GM18520 (cell line): ENCODE data around the gene COPB2.

ENCODE experiments used
- ATAC-seq: cut with Tn5 transposase; IDR thresholded peaks from one replicate; pipeline ENCODE4 v1.9.1; 2021; ENCODE audit not compliant: unreplicated experiment

COPB2 gene

DNA sequence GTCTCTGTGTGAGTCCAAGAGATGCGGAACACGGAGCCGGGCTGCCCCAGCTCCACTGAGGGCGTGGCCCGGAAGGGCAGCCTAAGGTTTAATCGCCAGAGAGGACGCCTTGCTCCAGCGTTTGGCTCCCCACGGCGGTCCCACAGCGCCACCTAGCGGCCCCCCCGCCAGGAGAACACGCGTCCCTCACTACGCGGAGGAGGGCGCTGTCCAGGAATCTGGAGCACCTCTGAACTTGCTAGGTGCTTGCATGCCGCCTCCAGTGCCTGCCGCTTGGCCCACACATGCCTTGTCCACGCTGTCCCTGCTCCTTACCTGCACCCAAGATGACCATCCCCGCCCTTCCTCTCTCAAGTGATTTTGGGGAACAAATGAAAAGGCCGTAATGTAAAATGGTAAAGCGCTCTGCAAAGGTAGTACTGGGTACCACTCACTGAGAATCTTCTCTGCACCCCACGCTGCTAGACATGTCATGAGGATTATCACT, 60.0 kb downstream of the COPB2 start:
- peak; percentile 82 for ATAC-seq

DNA sequence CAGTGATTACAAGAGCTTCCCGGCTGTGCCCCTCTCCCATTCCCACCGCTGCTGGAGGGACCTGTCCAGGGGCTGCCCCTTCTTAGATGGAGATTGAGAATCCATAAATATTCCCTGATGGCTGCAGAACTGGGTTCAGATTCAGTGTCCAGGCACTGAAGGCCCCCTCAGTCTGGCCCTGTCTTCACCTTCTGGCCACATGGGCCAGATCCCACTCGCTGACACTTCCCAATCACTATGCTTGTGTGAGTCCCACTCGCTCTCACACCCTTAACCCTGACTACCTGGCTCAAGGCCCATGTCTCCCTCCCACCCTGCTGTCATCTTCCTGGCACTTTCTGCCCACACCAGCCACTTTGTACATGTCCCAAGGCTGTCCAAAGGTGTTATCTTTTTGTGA, 61.1 kb downstream of the COPB2 start:
- ATAC-seq: no peak

DNA sequence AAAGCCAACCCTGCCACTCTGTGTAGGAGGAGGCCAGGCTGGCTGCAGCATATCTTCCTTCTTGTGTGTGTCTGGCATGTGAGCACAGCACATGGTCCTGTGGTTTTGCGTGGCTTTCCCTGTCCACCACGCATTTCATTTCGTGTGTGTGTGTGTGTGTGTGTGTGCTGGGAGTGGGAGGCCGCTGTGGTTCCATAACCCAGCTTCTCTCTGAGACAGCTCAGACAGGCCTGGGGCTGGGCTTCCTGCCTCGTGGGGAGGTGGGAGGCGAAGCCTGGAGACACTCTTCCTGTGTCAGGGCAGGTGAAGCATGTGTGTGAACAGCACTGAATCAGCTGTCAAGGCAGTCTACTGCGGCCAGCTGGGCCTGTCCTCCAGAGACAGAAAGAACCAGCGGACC, 61.6 kb downstream of the COPB2 start:
- no peak for ATAC-seq

DNA sequence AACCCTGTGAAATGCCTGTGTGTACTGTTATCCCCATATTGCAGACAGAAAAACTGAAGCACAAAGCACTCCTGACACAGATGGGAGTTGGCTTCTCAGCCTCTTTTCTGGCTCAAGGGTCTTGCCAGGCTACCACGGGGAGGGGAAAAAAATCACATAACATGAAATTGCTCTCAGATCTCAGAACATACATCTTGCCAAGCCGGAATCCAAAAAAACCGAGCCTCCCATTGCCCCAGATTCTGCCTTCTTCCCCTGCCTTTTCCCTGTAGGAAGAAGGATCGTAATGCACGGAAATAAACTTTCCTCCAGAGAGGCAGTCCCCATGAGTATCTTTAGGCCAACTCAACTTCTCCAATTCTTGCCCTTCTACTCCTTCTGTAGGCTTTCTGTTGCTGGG, 62.2 kb downstream of the COPB2 start:
- ATAC-seq: no peak

DNA sequence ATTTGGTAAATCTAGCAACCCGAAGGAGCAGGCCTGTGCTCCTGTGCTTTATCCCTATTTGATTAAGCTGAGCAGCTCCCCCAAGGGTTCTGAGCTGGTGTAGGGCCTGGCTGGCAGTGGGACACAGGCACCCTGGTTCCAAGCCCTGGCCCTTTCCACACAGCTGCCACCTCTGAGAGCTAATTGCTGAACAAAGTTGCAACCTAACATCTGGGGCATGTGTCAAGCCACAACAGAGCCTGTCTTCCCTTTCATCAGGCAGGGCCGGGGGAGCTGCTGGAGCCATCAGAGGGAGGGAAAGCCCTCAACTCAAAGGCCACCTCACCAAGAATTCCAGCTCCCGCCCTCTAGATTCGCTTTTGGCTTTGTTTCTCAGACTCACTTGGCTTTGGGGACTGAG, 62.7 kb downstream of the COPB2 start:
- ATAC-seq: no peak

DNA sequence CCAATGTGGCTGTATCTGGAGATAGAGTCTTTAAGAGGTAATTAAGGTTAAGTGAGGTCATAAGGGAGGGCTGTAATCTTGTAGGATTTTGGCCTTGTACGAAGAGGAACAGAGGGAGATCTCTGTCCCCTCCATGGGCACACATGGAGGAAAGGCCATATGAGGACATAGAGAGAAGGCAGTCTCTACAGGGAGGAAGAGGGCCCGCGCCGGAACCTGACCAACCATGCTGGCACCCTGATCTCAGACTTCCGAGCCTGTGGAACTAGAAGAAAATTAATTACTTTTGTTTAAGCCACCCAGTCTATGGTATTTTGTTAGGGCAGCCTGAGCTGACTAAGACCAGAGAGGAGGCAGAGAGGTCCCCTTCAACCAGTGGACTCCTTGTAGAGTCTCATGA, 63.3 kb downstream of the COPB2 start:
- no peak for ATAC-seq

DNA sequence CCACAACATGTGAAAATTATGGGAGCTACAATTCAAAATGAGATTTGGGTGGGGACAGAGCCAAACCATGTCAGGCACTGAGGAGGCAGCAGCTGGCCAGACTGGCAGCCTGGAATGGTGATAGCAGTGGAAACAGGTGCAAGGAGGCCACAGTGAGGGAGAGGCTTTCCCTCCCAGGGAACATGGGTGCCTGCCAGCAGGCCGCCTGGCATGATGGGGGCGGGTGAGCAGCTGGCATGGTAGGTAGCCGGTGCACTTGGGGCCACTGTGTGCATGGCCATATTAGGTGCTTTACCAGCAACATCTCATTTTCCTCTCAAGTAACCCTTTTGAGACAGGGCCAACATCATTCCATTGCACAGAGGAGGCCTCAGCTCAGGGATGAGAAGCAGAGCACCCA, 63.9 kb downstream of the COPB2 start:
- no peak for ATAC-seq

DNA sequence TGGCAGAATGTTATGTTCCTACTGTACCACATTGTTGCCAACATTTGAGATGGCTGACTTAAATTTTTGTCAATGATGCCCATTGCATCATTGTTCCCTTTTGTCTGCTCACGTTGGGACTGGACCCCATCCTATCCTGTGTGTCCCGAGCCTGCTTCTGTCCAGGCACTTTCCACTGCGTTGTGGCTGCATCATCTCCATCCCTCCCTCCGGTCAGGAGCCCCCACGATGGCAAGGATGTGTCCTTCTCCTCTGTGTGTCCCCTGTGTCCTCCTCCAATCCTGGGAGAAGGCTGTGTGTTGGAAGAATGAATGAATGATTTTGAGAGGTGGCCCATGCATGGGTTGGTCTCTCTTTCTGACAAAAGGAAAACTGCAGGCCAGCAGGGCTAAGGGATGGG, 65.0 kb downstream of the COPB2 start:
- ATAC-seq: no peak

DNA sequence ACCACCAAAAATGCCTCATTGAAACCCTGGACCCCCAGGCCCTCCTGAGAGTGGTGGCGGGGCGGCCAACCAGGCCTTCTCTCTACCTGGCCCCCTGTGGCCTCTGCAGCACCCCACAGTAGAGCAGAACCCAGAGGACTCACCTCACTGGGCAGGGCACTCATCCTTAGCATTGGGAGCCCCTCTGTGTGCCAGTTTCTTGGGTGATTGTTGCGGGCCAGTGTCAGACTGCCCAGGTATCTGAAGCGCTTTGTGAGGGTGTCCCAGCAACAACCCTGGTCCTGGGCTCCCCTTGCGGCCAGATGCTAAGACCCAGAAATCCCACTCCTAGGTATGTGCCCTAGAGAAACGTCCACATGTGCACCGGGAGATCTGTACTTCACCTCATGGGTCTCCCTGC, 66.3 kb downstream of the COPB2 start:
- ATAC-seq: no peak

DNA sequence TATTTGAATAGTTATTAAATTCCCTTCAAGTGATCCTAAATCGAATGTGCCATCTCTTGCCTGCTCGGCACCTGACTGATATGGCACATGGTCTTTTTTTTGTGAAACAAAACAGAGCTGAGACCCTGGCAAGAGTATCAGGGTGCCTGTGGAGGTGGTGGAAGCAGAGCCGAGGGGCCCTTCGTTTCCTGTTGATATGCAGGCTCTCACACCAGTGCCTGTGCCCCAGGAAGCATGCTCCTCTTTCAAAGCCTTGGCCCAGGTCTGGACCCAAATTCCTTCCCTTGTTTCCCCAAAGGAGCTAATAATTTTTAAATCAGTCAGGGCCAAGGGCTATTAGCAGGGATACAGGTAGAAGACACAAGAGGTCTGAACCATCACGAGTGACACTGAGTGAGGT, 67.1 kb downstream of the COPB2 start:
- ATAC-seq: no peak

DNA sequence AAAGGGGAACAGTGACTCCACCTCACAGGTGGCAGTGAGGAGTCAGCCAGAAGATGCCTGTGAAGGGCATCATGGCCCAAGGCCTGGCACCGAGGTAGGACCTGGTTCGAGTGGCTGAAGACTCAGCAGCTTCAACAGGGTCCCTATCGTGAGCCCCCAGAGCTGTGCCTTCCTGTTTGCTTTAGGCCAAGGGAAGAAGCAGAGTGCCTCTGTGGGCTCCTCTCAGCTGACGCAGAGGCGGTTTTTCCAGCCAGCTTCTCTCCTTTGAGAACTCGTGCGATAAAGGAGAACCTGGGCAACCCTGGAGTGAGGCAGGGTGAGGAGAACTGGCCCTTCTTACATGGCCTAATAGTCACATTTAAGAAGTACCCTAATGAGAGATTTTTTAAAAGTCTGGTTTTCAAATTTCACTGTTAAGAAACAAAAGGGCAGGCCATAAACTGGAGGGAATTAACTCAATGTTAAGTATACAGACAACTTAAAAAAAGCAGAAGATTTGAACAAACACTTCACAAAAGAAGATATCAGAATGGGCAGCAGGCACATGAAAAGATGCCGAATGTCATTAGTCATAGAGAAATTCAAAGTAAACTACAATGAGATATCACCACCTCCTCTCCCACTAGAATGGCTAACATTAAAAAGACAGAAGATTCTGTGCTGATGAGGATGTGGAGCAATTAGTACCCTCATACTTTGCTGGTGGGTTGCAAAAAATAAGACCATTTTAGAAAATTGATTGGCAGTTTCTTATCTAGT, 68.7 kb downstream of the COPB2 start:
- ATAC-seq: no peak

DNA sequence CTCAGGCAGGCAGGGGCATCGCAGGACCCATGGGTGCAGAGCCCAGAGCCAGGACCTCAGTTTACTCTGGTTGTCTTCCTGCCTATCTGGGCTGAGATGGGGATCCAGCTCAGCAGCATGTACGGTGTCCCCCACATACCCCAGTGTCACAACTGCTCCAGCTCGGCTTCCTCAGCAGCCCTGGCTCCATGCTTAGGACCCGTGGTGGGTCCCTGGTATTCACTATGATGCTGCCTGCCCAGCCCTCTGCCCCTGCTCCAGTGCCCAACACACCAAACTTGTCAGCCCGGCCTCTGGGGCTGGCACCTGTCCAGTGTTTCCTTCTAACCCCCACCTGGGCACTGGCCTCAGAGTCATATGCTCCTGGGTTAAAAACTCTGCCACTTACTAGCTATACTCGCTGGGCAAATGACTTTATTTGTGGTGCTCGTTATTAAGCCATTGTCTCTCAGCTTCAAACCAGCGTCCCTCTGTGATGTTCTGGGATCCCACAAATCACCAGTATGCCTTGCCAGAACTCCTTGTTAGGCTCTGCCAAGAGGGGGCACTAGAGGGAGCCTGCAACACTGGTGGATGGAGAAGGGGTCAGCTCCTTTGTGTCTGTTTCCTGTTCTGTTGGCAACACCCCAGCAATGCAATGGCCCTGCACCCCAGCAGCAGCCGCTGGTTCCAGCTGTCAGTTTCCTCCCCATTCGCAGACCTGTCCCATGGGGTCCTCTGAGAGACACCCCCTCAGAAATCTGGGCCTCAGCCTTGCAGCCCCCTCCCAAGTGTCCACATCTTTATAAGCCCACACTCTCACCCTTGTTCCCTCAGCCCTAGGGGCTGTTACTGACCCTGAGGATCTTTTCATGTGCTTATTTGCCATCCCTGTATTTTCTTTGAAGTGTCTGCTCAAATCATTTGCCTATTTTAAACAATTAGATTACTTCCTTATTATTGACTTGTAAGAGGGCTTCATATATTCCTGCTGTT, 69.7 kb downstream of the COPB2 start:
- no peak for ATAC-seq

DNA sequence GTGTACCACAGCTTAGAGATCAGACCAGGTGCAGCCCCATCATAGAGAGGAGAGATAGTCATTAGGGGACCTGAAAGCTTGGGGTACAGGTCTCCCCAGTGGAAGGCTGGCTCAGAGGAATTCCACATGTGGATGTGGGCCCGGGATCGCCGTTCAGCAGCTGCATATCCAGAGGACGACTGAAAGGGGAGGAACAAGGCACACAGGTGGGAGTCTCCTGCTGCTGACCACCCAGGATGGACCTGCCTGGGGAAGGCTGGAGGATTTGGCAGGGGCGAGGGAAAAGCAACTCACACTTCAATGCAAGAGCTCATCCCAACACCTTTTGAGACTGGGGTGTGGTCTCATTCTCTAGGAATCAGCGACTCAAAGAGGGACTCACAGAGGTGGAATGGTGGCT, 70.6 kb downstream of the COPB2 start:
- no peak for ATAC-seq

DNA sequence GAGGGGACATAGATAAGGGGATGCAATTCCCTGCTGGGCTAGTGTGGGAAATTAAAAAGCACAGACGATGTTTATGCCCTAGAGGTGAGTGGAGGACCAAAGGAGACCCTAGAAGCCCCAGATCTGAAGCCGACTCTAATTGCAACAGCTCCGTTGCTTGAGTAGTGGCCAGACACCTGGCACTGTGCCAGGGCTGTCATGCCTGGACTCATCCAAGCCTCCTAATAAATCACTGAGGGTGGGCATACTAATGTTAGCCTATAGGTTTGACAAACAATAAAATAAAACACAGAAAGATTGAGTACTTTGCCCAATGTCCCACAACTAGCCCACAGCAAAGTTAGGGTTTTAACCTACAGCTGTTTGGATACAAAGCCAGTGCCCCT, 71.0 kb downstream of the COPB2 start:
- no peak for ATAC-seq

DNA sequence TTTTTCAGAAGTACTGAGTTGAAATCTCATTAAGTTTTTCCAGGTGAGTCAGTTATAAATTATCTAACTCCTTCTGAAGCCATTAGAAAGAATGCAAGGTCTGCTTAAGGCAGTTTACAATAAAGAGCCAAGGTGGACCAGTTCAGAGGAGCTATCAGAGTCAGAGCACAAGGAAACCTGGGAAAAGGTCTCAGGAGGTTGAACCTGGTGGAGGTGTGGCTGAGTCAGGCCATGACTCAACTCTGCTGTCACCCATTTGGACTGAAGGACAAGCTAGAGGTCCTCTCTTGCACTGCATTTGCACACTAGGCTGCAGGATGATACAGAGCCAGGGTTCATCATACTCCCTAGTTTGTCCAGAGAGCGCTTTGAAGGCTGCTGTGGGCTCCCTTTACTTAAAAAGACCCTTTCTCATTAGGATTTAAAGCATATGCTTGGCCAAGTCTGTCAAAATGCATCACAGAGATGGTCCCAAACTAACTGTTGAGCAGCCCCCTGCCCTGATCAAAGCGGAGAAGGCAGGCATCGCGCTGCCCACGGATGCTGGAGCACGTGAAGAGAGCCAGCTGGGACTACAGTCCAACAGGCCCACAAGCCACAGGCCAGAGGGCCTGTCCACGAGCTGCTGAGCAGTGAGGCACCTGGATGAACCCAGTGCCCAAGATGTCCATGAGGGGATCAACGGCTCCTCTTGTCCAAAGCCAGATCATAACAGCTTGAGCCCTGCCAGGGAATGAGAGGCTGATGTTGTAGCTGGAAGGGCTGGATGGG, 71.6 kb downstream of the COPB2 start:
- no peak for ATAC-seq

DNA sequence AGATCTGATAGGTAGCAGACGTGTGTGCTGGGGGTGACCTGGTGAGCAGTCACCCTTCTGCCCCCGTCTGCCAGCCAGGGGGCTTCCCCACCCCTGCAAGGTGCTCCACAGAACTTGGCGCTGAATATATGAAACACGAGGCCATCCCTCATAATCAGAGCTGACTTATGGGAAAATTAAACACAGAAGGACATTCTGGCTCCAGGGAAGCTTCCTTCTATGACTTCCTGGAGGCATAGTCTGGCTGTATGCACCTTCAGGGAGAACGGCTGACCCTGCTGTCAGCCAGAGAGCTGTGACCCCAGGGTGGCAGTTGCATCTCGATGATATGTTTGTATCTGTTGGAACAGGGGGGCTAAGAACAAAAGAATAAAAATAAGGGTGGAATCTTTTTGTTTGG, 72.2 kb downstream of the COPB2 start:
- no peak for ATAC-seq

DNA sequence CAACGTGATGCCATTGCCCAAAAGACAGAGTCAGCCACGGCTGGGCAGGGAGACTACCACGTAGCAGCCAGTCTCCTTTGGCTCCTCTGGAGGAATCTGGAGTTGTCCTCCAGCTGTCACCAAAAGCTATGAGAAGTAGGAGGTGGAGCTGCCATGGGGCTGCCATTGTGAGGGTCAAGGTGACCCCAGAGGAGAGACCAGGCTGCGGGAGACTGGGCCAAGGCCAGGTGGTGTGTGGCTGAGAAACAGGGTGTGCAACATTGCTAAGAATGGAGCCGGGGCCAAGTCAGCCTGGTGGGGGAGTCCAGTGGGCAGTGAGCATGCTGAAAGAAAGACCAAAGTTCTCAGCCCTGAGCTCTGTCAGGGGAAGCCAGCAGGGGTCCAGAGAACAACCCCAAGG, 75.5 kb downstream of the COPB2 start:
- ATAC-seq: no peak

DNA sequence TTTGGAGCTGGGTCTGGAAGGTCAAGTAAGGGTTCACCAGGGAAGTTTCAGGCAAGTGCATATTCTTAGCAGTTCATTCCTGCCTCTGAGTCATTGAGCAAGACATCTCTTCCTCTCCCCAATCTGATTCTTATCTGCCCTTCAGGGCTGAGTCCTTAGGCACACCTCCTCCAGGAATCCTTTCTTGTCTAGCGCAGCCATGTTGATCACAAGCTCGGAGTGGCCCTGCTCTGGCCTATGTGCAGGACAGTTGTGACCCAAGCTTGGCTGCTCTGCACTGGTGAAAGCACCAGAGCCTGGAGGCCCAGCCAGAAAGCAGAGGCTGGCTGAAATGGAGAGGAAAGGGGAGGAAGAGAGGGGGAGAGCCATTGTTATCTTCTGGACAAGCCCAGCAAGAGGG, 76.5 kb downstream of the COPB2 start:
- no peak for ATAC-seq

DNA sequence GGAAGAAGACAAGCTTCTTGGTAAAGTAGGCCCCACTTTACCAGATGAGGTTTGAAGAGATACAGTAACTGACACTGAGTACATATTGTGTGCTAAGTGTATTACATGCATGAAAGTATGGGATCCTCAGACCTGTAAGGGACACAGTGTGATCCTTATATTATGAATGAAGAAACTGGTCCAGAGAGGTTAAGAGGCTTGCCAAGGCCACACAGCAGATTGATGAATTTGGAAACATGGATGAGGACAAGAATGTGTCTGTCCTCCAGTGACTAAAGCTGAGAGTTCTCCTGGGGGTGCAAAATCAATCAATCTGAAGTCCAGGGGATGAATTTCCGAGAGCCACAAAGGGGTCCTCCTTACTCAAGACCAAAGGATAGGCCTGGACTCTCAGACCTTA, 77.0 kb downstream of the COPB2 start:
- no peak for ATAC-seq

DNA sequence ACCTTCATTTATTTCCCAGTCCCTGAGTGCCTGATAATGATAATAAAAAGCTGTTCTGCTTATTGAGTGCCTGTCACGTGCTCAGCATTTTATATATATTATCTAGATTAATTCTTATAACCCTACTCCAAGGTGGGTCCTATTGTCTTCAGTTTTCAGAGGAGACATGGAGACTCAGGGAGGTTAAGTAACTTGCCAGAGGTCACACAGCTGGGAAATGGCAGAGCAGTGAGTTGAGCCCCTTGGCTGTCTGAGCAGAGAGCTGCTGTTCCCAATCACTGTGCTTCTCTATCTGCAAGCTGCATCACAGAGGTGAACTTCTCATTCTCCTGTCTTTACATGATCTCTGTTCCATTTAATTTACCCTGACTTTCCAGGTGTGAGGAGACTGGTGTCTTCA, 77.9 kb downstream of the COPB2 start:
- no peak for ATAC-seq

DNA sequence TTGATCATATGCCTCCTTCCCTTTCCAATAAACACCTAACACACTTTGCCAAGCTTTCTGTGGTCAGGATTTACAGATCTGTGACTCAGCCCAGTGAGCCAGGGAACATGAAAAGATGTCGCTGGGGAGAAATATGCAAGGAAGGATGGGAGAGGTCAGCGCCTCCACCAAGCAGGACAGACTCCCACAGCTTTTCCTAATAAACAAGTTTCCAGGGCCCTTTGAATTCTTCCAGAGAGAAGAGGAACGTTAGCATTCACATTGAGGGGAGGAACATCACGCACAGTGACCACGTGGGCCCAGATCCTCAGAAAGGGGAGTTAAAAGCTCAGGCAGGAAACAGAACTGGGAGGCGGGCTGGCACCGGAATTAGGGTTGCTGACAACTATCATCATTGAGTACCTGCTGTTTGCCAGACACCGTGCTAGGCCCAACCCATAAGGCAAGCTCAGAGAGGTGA, 78.9 kb downstream of the COPB2 start:
- no peak for ATAC-seq
